GM21528 (cell line): ENCODE measurements around the gene DPP6.
"Not testable (repeated sequence)": the region's sequence is repeated elsewhere in the genome, so short reads cannot be mapped to it uniquely, and the experiment has no call there.

Source experiments
- ATAC-seq: cut with Tn5 transposase; IDR thresholded peaks from one replicate; pipeline ENCODE4 v1.9.1; 2021; ENCODE audit warnings: mild to moderate bottlenecking, moderate library complexity; ENCODE audit not compliant: unreplicated experiment, low FRiP score

Gene DPP6

DNA sequence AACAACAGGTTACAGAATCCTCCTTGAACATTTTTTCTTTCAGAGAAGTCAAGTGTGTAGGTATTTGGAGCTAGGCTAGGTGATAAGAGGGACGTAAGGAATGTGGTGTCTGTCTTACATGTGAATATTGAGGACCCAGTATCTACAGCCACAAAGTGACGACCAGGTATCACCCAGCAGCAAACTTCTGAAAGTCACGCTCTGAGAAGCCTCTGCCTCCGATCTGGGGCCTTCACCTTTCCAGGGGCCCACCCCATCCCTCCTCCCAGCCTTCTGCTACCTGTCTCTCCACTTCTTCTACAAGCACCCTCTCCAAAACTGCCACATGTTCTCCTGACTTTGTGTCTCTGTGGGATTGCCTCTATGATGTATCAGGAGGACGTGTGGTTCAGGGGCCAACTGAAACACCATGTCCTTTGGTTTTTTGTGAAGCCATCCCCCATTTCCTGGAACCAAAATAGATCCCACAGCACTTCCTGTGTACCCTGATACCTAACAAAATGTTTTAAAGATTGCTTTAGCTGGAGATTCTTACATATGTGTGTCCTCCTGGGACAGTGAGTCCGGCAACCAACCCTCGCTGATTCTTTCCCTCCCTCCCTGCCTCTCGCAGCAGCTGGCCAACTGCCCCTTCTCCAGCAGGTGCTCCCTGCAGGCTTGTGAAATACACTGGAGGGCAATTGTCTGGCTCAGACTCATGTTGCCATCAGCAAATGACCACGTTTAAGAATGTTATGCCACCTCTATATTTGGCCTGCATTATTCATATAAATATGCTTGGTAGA is 93.9 kb downstream of the DPP6 start:
- not testable (repeated sequence) for ATAC-seq

DNA sequence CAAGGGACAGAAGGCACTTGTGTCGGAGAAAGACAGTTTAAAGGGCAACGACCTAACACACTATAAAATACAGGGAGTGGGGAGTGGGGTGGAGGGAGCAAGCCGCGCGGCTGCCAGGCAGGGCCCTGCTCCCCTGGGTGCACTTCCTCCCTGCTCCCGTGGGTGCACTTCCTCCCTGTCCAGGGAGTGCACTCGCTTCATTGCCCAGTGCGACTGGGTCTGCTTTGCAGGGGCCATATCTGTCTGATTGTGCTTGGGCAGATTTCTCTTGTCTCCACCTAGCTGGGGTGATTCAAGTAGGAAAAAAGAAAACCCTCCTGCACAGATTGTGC is 94.5 kb downstream of the DPP6 start:
- not testable (repeated sequence) for ATAC-seq

DNA sequence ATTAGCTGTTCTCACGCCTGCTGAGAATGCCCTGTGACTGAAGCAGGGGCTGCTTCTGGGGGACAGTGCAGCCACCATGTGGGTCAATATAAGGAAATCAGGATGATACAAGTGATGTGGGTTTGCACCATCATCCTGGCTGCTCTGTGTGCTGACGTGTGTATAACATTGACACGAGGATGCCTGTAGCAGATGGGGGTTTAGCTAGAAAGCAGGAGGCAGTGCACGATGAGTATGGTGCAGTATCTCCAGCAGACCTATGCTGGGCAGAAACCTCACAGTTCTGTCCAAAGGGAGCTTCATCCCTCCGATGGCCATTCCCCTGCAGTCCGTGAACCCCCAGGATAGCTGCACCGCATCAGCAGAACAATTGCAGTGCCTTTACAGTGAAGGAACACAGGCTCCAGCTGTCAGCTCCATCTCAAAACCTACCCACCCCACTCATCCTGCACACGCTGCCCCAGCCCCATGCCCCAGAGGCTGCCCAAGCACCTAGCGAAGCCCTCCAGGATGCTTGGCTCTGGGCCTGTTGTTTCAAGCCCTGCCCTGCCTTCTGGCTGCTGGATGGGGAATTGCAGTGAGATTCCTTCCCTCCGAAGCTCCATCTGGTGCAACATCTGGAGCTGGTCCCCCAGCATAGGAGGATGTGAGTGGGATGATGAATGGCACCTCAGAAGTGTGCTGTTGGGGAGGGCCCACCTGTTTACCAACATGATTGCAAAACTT is 96.8 kb downstream of the DPP6 start:
- ATAC-seq = not testable (repeated sequence)

DNA sequence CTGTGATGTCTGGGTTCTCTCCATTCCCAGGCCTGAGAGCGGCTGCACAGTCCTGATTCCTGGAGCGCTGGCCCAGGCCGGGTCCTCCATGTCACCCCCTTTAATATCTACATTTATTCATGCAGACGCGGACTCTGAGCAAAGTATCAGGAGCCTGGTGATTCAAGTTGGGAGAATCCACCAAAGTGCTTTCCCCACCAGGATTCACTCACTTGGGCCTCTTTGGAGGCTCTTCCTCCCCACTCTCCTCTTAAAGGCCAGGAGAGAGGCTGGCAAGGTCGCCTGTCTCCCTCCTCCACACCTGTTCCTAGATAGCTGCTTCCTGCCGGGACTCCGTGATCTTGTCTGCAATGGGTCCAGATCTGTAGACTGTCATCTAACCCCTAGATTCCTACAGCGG is 98.5 kb downstream of the DPP6 start:
- not testable (repeated sequence) for ATAC-seq

DNA sequence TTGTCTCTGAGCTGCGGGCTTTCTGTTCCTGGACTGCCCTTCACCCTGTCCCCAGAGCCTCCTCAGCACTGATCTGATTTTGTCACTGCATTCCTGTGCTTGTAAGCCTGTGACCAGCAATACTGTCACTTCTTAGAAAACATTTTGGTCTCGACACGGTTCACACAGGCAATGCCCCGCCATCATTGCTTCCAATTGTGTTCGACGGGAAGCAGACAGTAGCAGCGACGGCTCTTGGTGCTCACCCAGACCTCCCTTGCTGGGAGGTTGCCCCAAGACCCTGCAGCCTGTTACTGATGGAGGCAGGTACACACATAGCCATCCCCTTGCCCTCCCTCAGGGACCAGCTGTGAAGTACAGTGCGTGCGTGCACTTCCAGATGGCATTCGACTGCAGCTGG is 99.1 kb downstream of the DPP6 start:
- ATAC-seq = not testable (repeated sequence)

DNA sequence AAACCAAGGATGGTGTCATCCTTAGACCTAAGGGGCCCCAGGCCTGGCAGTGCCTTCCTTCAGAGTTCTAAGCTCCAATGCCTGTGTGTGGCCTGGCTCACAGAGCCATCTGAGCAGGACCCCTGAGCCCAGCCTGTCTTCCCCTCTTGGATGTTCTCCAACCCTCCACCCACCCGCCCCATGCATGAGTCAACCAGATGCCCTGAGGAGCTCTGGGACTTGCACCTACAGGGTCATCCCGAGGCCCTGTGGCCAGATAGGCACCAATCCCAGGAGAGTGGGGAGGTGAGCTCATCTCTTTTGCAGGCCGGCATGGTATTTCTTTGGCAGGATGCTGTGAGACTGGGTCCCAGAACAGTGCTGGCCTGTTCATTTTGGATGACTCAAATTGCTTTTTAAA is 103.7 kb downstream of the DPP6 start:
- ATAC-seq = not testable (repeated sequence)

DNA sequence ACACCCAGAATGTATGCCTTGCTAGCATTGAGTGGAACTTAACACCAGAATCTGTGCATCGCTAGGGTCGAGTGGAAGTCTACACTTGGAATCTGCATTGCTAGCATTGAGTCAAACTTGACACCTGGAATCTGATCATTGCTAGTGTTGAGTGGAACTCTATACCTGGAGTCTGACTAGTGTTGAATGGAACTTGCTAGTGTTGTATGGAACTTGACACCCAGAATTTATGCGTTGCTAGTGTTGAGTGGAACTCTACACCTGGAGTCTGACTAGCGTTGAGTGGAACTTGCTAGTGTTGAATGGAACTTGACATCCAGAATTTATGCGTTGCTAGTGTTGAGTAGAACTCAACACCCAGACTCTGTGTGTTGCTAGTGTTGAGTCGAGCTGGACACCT is 110.7 kb downstream of the DPP6 start:
- ATAC-seq = not testable (repeated sequence)

DNA sequence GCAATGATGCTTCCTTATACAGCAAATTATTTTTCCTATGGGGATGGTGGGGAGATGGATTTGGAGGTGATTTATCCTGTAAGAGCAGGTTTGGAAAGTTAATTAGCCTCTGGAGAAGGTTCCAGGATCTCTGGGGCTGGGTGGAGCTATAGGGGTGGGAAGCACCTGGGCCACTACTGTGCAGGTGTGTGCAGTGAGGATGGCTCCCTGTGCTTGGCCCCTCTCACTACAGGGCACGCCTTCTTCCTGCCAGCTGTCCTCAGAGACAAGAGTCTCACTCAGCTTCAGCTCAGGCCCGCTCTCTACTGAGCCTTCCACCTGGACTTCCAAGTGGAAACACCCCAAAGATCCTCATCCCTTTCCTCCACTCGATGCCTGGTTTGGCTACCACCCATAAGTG is 111.4 kb downstream of the DPP6 start:
- ATAC-seq = not testable (repeated sequence)

DNA sequence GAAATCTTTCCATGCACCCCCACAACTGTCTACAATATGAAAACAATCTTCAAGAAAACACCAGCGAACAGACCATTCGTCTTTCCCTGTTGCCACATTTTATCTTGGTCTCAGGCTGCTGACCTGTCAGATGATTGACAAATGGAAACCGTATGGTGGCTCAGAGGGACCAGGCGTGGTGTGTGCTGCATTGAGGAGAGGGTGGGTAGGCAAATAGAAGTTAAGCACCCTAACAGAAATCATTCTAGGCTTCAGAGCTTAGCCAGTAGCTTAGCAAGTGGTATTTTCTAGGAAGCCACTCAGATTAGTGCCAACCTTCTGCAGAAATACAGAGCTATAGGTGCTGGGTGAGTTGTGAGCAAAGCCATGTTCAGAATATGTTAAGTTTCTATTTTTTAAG is 114.9 kb downstream of the DPP6 start:
- no peak for ATAC-seq

DNA sequence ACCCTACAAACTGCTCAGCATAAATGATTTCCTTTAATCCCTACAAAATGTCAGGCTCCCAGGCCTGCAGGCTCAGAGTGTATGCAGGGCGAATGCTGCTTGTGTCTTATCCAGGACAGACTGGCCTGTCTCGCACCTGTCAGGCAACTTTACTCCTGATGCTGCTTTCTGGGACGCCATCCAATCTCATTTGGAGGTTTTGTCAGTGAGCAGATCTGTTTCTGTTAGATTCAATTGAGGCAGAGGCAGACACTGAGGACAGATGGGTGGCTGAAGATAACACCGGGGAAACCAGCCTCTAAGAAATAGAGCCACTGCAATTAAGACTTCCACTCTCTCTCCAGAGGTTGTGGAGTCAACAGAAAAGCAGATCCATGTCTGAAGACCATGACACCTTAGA is 115.6 kb downstream of the DPP6 start:
- no peak for ATAC-seq

DNA sequence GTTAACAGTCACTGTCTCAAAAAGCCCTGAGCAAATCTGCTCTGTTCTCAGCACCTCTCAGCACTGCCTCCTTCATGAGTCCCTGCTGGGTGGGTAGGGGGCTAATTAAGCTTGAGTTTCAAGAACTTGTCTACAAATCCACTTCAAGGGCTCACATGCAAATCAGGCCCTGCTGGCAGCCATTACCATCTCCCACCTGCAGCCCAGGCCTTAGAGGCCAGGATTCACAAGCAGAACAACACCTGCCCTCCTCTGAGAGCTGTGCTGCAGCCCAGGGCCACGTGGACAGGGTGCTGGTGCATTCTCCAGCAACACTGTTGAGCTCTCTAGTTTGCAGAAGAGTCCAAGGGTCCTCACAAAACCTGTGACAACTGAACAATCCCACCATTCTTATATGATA is 119.2 kb downstream of the DPP6 start:
- no peak for ATAC-seq

DNA sequence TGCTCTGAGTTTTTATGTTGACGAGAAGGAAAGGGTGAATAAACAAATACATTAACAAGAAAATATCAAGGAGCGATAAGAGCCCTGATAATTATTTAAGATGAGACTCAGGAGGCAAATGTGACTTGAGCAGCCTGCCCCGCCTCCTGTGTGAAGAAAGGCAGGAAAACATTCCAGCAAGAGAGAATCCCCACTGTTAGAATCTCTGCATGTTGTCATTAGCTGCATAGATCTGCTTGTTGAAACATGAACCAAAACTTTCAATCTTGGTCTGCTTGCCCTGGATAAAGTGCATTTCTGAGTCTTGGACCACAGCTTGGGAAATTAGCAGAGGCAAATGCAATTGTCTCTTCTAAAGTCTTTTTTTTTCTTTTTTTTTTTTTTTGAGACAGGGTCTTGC is 120.0 kb downstream of the DPP6 start:
- ATAC-seq = no peak

DNA sequence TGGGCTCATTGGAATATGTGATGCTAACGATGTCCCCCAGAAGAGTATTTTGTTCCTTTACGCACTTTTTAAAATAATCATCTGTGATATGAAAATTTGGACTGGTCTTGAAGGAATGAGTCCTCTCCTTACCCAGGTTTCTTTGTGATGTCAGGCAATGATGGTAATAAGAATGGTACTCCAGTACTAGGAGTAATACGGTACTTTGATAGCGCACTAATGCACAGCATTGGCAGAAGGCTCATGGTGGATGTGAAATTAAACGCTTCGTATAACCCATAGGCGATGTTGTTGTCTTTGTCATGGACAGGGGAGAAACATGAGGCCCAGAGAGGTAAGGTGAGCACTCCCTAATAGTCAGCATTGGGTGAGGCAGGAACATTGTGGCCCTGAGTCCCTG is 125.4 kb downstream of the DPP6 start:
- no peak for ATAC-seq

DNA sequence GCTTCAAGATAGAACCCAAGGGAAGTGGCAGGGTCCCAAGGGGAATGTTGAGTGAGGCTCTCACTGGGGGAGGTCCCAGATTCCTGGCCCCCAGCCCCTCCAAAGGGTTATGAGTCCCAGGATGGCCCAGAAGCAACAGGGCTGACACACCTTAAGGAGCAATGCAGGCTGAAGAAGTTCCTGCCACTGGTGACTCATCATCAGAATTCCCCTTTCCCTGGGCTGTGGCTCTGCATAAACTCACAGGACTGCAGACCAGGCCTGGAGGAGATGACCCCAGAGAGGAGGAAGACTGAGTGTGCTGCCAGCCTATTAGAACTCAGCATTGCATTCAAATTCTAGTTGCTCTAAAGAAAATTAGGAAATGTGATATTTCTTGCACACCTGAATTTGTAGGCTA is 126.7 kb downstream of the DPP6 start:
- no peak for ATAC-seq

DNA sequence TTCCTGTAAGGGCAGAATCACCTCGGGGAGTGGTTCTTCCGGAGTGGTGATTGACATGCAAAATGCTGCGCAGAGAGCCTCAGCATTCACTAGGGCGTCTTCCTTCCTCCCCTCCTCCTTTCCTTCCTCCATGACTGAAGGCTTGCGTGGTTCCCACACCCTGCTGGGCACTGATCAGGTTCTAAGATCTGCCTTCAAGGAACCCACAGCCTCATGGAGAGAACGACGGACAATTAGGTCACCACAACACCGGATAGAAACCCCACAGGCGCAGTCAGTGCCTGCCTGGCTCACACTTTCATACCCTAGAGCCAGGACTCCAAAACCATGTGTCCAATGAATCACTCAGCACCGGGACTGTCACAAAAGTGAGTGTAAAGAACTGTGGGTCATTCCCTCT is 131.3 kb downstream of the DPP6 start:
- no peak for ATAC-seq

DNA sequence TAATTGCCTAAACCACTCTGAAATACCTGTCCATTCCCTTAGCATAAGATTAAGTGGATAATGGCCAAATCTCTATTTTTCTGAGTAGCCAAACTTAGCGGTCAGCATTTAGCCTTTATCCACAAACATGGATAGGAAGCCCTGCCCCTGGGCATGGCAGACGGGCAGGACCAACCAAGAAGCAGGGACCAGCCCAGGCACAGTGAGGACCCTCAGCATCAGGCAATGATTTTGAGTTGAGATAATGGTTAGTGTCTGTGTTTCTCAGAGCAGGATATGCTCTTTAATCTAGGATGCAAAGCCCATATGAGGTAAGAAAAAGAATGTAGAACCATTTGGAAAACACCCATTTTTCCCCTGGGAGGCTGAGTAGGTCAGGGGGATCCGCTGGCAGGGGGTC is 131.7 kb downstream of the DPP6 start:
- ATAC-seq = no peak

DNA sequence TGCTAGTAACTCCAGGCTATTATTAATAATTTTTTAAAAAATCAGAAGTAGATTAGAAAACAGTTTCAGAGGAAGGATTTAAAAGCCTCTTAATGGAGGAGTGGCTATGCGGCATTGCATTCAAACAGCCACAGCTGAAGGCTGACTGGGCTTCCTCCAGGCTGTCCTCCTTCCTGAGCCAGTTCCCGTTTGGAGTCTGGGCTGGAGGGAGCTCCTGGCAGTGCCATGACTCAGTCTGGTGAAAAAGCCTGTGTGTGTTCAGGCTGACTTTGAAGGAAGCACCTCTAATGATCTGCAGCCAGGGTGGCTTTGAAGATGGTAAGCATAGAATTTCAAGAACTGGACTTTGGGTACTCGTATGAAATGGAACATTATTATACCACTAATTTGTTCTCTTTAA is 134.6 kb downstream of the DPP6 start:
- no peak for ATAC-seq

DNA sequence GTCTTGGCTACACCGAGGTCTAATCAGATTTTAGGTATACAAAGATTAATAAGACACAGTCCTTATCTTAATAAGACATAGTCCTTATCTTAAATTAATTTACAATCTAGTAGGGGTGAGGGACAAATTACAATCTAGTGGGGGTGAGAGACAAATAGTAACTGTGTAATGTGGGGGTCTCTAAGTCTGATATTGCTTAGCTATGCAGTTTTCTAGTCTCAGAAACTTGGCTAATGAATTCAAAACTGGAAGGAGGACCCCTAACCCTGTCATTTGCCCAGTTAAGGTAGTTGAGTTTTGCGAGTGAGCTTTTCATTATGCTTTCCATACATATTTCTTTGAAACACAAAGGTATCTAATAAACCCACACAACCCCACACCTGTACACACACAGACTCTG is 136.1 kb downstream of the DPP6 start:
- ATAC-seq = no peak

DNA sequence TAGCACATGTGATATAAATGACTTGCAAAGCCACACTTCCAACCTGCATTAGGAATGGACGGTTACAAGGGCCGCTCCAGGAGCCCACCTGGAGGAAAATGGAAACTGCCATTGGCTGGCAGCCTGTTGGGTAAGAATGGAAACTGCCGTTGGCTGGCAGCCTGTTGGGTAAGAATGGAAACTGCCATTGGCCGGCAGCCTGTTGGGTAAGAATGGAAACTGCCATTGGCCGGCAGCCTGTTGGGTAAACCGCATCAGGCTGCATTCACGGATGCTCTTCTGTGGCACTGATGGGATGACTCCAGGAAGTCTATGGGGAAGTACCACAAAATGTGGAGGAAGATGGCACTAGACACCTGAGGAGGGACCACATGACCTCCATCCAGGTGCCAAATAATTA is 143.1 kb downstream of the DPP6 start:
- no peak for ATAC-seq

DNA sequence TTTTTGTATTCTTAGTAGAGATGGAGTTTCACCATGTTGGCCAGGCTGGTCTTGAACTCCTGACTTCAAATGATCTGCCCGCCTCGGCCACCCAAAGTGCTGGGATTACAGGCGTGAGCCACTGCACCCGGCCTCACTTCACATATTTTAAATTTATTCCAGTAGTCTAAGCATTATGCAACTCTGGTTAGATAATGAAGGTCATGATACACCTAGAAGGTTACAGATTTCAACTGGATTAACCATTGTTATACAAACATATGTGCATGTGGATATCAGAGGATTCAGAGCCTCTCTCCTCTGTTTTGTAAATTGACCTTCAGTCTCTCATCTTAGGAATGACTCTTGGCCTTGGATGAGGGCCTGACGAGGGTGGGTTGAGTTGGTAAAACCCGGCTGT is 146.3 kb downstream of the DPP6 start:
- no peak for ATAC-seq

DNA sequence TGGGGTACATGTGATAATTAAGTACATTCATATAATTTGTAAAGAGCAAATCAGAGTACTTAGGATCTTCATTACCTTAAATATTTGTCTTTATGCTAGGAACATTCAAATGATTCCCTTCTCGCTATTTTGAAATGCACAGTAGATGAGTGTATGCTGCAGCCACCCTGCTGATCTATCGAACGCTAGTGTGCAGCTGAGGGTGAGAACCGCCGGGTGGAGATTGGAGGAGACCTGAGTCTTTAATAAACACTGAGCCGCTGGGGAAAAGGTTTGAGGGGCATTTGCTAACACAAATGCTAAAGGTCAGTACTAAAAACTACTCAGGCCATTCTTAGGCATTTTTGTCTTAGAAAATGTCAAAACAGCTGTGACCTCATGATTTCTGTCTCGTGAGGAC is 148.0 kb downstream of the DPP6 start:
- ATAC-seq = no peak

DNA sequence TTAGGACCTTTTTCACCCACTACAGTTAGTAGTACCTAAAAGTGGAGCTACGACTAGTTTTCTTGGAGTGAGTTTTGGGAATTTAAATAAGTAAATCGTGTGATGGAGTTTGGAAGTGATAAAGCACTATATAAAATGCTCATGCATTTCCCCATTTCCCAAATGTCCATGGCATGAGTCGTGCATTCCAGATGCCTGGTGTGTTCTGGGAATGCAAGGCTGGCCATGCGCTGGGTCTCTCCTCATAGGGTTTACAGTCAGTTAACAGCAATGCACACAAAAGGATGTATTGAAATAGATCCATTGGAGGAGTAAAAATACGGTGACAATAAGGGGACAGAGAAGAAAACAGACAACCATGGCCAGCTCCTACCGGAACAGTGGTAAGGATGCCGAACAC is 149.8 kb downstream of the DPP6 start:
- ATAC-seq = no peak
